K562 (cell line): Measurements from ENCODE around the gene BMP2K. TPM values are rescaled to one million over a fixed set of nuclear protein-coding genes. Genes with fewer than 3 reads are reported as not detected.

Experiments
- ATAC-seq: fragments of 200-7000 bp; cut with Tn5 transposase; 3 replicates; pipeline ENCODE4 v1.9.1; 2020; ENCODE audit warnings: moderate library complexity
- BruUV-seq: library from RNA; stranded (reverse); fragments of 400-500 nt; replicated peaks from 2 replicates; lab custom pipeline; 2021; lab: Mats Ljungman, UMichigan
- CTCF ChIA-PET: fragments of 300-600 bp; formaldehyde crosslinking; extraction: SDS; loops from one replicate; lab custom pipeline; 2021; ENCODE audit warnings: low intra/inter-chr PET ratio; lab: Yijun Ruan, JAX
- POLR2A ChIA-PET: fragments of 300-600, 350-650 bp; sonication (Branson Sonifier 250); formaldehyde crosslinking; extraction: SDS; loops from one replicate; lab custom pipeline; 2021; ENCODE audit warnings: antibody characterized with exemption, inconsistent platforms; lab: Yijun Ruan, JAX
- DNase-seq, 4 experiments: peaks; one replicate each; pipeline versions ENCODE4 v3.0.0 to v3.0.0-alpha.2; 2011 to 2018; ENCODE audit warnings: low spot score in 3 of 4, mixed read lengths in 3 of 4; ENCODE audit errors: extremely low read depth in 1 of 4
- FAIRE-seq: peaks from 2 replicates; lab custom pipeline; 2011; peaks lifted over from hg19 to GRCh38; lab: Jason Lieb, UNC
- H2AFZ ChIP-seq: 2 replicates; pipeline ENCODE4 v1.6.0; 2011; ENCODE audit warnings: low read depth, low read length, control low read depth, inconsistent platforms
- H3K27ac ChIP-seq: fragments of 200-600 bp; 3 replicates; pipeline ENCODE4 v1.8.0; 2011; ENCODE audit warnings: low read depth, mild to moderate bottlenecking, control low read depth, inconsistent platforms, low read length, moderate library complexity, mixed read lengths; ENCODE audit errors: extremely low read depth
- H3K27me3 ChIP-seq, 2 experiments: fragments of 300-600 bp in 1 of 2; 2 replicates in 1 of 2; 3 replicates in 1 of 2; pipeline versions ENCODE4 v1.6.0 to v1.8.0; 2011; ENCODE audit warnings: inconsistent platforms in 2 of 2, low read length in 2 of 2, mild to moderate bottlenecking in 1 of 2, mixed read lengths in 1 of 2, moderate library complexity in 1 of 2; ENCODE audit not compliant: control insufficient read depth in 2 of 2, insufficient read depth in 2 of 2
- H3K36me3 ChIP-seq: fragments of 300-600 bp; 3 replicates; pipeline ENCODE4 v1.8.0; 2011; ENCODE audit warnings: mild to moderate bottlenecking, low read length, inconsistent platforms; ENCODE audit not compliant: control insufficient read depth, insufficient read depth
- H3K4me1 ChIP-seq, 2 experiments: fragments of 200-600 bp in 1 of 2; replicated peaks in 1 of 2; 2 replicates in 1 of 2; 3 replicates in 1 of 2; pipeline versions ENCODE4 v1.5.1 to v1.8.0; 2011; ENCODE audit warnings: inconsistent platforms in 2 of 2, low read length in 2 of 2, mild to moderate bottlenecking in 1 of 2, mixed read lengths in 1 of 2, moderate library complexity in 1 of 2; ENCODE audit not compliant: control insufficient read depth in 2 of 2, insufficient read depth in 2 of 2
- H3K4me2 ChIP-seq: 2 replicates; pipeline ENCODE4 v1.6.1; 2011; ENCODE audit warnings: low read length, control low read depth, inconsistent platforms, mixed read lengths; ENCODE audit not compliant: insufficient read depth
- H3K4me3 ChIP-seq: fragments of 200-600 bp; sonication (generic), shearing (Covaris generic); 2 replicates; pipeline ENCODE4 v1.5.1; 2016; ENCODE audit warnings: control low read depth, inconsistent platforms
- H3K79me2 ChIP-seq: fragments of 200-600 bp; 3 replicates; pipeline ENCODE4 v1.8.0; 2011; ENCODE audit warnings: low read length, inconsistent platforms; ENCODE audit not compliant: control insufficient read depth, insufficient read depth
- H3K9ac ChIP-seq, 2 experiments: 2 replicates each; pipeline versions ENCODE4 v1.6.0 to v1.6.1; 2011; ENCODE audit warnings: low read depth in 2 of 2, low read length in 2 of 2, control low read depth in 1 of 2, inconsistent platforms in 1 of 2, mild to moderate bottlenecking in 1 of 2, mixed read lengths in 1 of 2; ENCODE audit not compliant: insufficient read depth in 1 of 2
- H3K9me1 ChIP-seq: one replicate; pipeline ENCODE4 v1.6.0; 2011; ENCODE audit warnings: inconsistent platforms, mild to moderate bottlenecking, low read length, moderate library complexity; ENCODE audit not compliant: control insufficient read depth, insufficient read depth
- H3K9me3 ChIP-seq: replicated peaks from 2 replicates; pipeline ENCODE4 v1.5.1; 2011; ENCODE audit warnings: low read depth, low read length, inconsistent platforms; ENCODE audit not compliant: control insufficient read depth, insufficient read depth
- H4K20me1 ChIP-seq: replicated peaks from 2 replicates; pipeline ENCODE4 v1.6.1; 2011; ENCODE audit warnings: low read length, inconsistent platforms, mixed read lengths; ENCODE audit not compliant: control insufficient read depth, insufficient read depth
- BCL6 ChIP-seq: fragments of 250-450 bp; sonication (Bioruptor Pico); IDR thresholded peaks from 2 replicates; pipeline ENCODE4 v1.4.0; 2020
- CREB3L1 ChIP-seq: fragments of 450-650 bp; IDR thresholded peaks from 2 replicates; pipeline ENCODE4 v1.6.1; 2014; ENCODE audit warnings: low read depth, mild to moderate bottlenecking, moderate library complexity, borderline replicate concordance
- ELK1 ChIP-seq: sonication (generic); formaldehyde crosslinking; IDR thresholded peaks from 2 replicates; pipeline ENCODE4 v1.8.1; 2022; ENCODE audit warnings: missing genetic modification reagents
- ETS1 ChIP-seq: conservative IDR thresholded peaks from 2 replicates; pipeline ENCODE4 v1.6.1; 2011; ENCODE audit warnings: low read depth, mild to moderate bottlenecking, low read length; ENCODE audit not compliant: control insufficient read depth
- FOXO4 ChIP-seq: fragments of 450-650 bp; formaldehyde crosslinking; IDR thresholded peaks from 2 replicates; pipeline ENCODE4 v1.4.0; 2020; ENCODE audit warnings: mild to moderate bottlenecking, moderate library complexity
- GTF3C2 ChIP-seq: IDR thresholded peaks from 3 replicates; pipeline ENCODE4 v1.6.1; 2011; ENCODE audit warnings: borderline replicate concordance, mild to moderate bottlenecking, moderate library complexity; ENCODE audit not compliant: insufficient read length; ENCODE audit errors: extremely low read depth
- MAFF ChIP-seq: IDR thresholded peaks from 2 replicates; pipeline ENCODE4 v1.6.1; 2012; ENCODE audit warnings: low read length, improper control_type of control experiment
- POLR2A ChIP-seq: fragments of 450-650 bp; conservative IDR thresholded peaks from 2 replicates; pipeline ENCODE4 v1.6.1; 2016
- ZEB2 ChIP-seq: fragments of 450-650 bp; IDR thresholded peaks from 2 replicates; pipeline ENCODE4 v1.6.1; 2016
- ZFX ChIP-seq: sonication (generic); formaldehyde crosslinking; IDR thresholded peaks from 2 replicates; pipeline ENCODE4 v1.8.0; 2022; ENCODE audit warnings: mild to moderate bottlenecking, missing genetic modification reagents, moderate library complexity
- ZNF23 ChIP-seq: fragments of 250-450 bp; sonication (Bioruptor Pico); IDR thresholded peaks from 2 replicates; pipeline ENCODE4 v1.4.0; 2020; ENCODE audit warnings: mild to moderate bottlenecking
- ZNF384 ChIP-seq: IDR thresholded peaks from 2 replicates; pipeline ENCODE4 v1.6.1; 2012; ENCODE audit warnings: low read depth, low read length, improper control_type of control experiment
- ZNF76 ChIP-seq: fragments of 250-450 bp; sonication (Bioruptor Pico); IDR thresholded peaks from 2 replicates; pipeline ENCODE4 v1.4.0; 2020; ENCODE audit warnings: mild to moderate bottlenecking, moderate library complexity, borderline replicate concordance
- WGBS: fragments of 100-300 bp; shearing (Covaris generic); methylation state at CpG from one replicate; pipeline ENCODE4 v1.1.6; 2016; ENCODE audit warnings: low coverage, mixed read lengths; ENCODE audit not compliant: insufficient coverage; ENCODE audit errors: missing lambda C conversion rate; 5-methylcytosine and 5-hydroxymethylcytosine counted together
- in situ Hi-C: fragments of 300-500 bp; cut with MboI; formaldehyde crosslinking; loops from 4 replicates; pipeline ENCODE4 v1.15.0; 2018; ENCODE audit warnings: inconsistent platforms, mixed read lengths
- intact Hi-C: fragments of 100-400 bp; cut with micrococcal nuclease; formaldehyde crosslinking; loops from 2 replicates; pipeline ENCODE4 v1.14.2; 2022
- polyA plus RNA-seq, 8 experiments: library from polyadenylated mRNA; depleted of rRNA in 4 of 8; stranded (reverse) in 5 of 8; unstranded in 3 of 8; fragments of >200 nt; fragmentation: Nextera tagmentation in 2 of 8; fragmentation: Illumina TruSeq in 1 of 8; extraction: Ambion mirVana in 2 of 8; extraction: Trizol in 1 of 8; gene quantifications; 2 replicates each; pipeline versions ENCODE4 v1.2.1 to v1.2.3, GENCODE V29; 2011 to 2014; ENCODE audit warnings: inconsistent platforms in 1 of 8, missing spikeins in 1 of 8
- total RNA-seq, 7 experiments: library from RNA; depleted of rRNA in 6 of 7; stranded (reverse); fragments of >200 nt in 6 of 7; fragmentation: Illumina TruSeq in 2 of 7; extraction: Trizol in 2 of 7; gene quantifications; 2 replicates each; pipeline versions ENCODE4 v1.2.1 to v1.2.3, GENCODE V29; 2011 to 2021; ENCODE audit warnings: low replicate concordance in 1 of 7

BMP2K gene
- total and polyA plus RNA-seq, 9 of the 15 experiments (the other 6 are each of a cell fraction or from before 2014, with no cell fraction given), result 17.0 to 217 (median 104) TPM

GRCh38 chr4:78938868-78939666 lies 162.9 kb downstream of the BMP2K start, which contains the start of gene PAQR3:
PAQR3 (minus strand) TSS chr4:78939438; CDS start chr4:78939224, 214 bp downstream.
- no TSS peak for BruUV-seq
- in situ Hi-C loops, result no loop called here
- Histone ChIP-seq H3K36me3 (peaks cover 7% of the 10 kb centered on the region; the same call in 2 of the 3 replicates), H2AFZ (peak within 1 kb of the TSS; percentile 98), H3K27me3 (no peaks in the 10 kb centered on the region), H3K9me1 (no peaks in the 10 kb centered on the region), H3K9ac (peak within 1 kb of the TSS; percentile 82 to 99), H3K9me3 (no peaks in the 10 kb centered on the region), H3K79me2 (peaks cover 29% of the 10 kb centered on the region), H3K4me1 (peaks cover 10 to 19% of the 10 kb centered on the region in 2 experiments; a peak in 4 of 5 replicates), H3K27ac (peak within 1 kb of the TSS; percentile 68), H3K4me3 (peak within 1 kb of the TSS; percentile 68), H4K20me1 (no peaks in the 10 kb centered on the region), H3K4me2 (peak within 1 kb of the TSS; percentile 91)
- ATAC-seq, result peak; percentile 95
- peak; percentile 91 to 95 (median 94) for DNase-seq
- CTCF ChIA-PET, result no interaction called here
- intact Hi-C loops, result no loop called here
- POLR2A ChIA-PET, result interaction anchor here (0.7 to 1.2 kb wide), 4 partner anchors 12 to 274 kb away, joined by 3 to 6 read pairs (median 4); no protein-coding TSS in a partner anchor
- FAIRE-seq, result peak; percentile 48
- under 1% methylated on average over 63 of the region's 77 CpGs for WGBS
- TF ChIP-seq ZNF384 (0 out of 2 replicates have a peak, but pooled peaks have one; percentile 9), ZNF76 (CRISPR knock-in tag) (no peak), ZNF23 (no peak), BCL6 (CRISPR knock-in tag) (no peak), FOXO4 (CRISPR knock-in tag) (no peak), ELK1 (CRISPR knock-in tag) (no peak), ZFX (CRISPR knock-in tag) (peak; percentile 72), ZEB2 (peak; percentile 79), GTF3C2 (no peak), MAFF (no peak), ETS1 (0 out of 2 replicates have a peak, but pooled peaks have one; percentile 57), CREB3L1 (peak; percentile 62; the same call in 1 of the 2 replicates), POLR2A (peak; percentile 74)
